Fibroblast of lung (primary cell): Measurements from ENCODE around the gene FHIT. TPM values are rescaled to one million over a fixed set of nuclear protein-coding genes. Genes with fewer than 3 reads are reported as not detected.

Source experiments
- DNase-seq, 2 donors: peaks; one replicate each; pipeline versions ENCODE4 v3.0.0 to v3.0.0-alpha.2; 2010; ENCODE audit warnings: low read depth in 2 of 2
- H2AFZ ChIP-seq: 2 replicates; pipeline ENCODE4 v1.5.1; 2012; ENCODE audit warnings: low read length, control low read depth, inconsistent platforms
- H3K27ac ChIP-seq: 2 replicates; pipeline ENCODE4 v1.5.1; 2011; ENCODE audit warnings: low read length, control low read depth; ENCODE audit not compliant: insufficient read depth
- H3K27me3 ChIP-seq: 2 replicates; pipeline ENCODE4 v1.5.1; 2011; ENCODE audit warnings: mild to moderate bottlenecking, low read length; ENCODE audit not compliant: control insufficient read depth, insufficient read depth
- H3K36me3 ChIP-seq: 2 replicates; pipeline ENCODE4 v1.5.1; 2011; ENCODE audit warnings: low read length; ENCODE audit not compliant: control insufficient read depth, insufficient read depth
- H3K4me1 ChIP-seq: 2 replicates; pipeline ENCODE4 v1.5.1; 2011; ENCODE audit warnings: low read length; ENCODE audit not compliant: control insufficient read depth, insufficient read depth; ENCODE audit errors: extremely low read depth
- H3K4me2 ChIP-seq: 2 replicates; pipeline ENCODE4 v1.5.1; 2011; ENCODE audit warnings: low read length, control low read depth; ENCODE audit not compliant: insufficient read depth; ENCODE audit errors: extremely low read depth
- H3K4me3 ChIP-seq, 4 experiments: fragments of 200-600 bp in 1 of 4; sonication (generic) in 1 of 4; replicated peaks in 1 of 4; 2 replicates each; pipeline ENCODE4 v1.5.1; 2011 to 2016; ENCODE audit warnings: low read length in 4 of 4, low read depth in 3 of 4, mild to moderate bottlenecking in 3 of 4, control low read depth in 2 of 4, inconsistent platforms in 1 of 4, mixed read lengths in 1 of 4; ENCODE audit not compliant: insufficient read depth in 1 of 4; ENCODE audit errors: control extremely low read depth in 1 of 4
- H3K79me2 ChIP-seq: 2 replicates; pipeline ENCODE4 v1.5.1; 2012; ENCODE audit warnings: mild to moderate bottlenecking, low read length, inconsistent platforms; ENCODE audit not compliant: control insufficient read depth, insufficient read depth
- H3K9ac ChIP-seq: 2 replicates; pipeline ENCODE4 v1.5.1; 2011; ENCODE audit warnings: mild to moderate bottlenecking, low read length, control low read depth; ENCODE audit not compliant: insufficient read depth
- H3K9me3 ChIP-seq: 2 replicates; pipeline ENCODE4 v1.5.1; 2012; ENCODE audit warnings: low read depth, low read length; ENCODE audit not compliant: control insufficient read depth, insufficient read depth
- H4K20me1 ChIP-seq: 2 replicates; pipeline ENCODE4 v1.5.1; 2011; ENCODE audit warnings: low read length; ENCODE audit not compliant: control insufficient read depth, insufficient read depth; ENCODE audit errors: extremely low read depth
- CTCF ChIP-seq, 2 donors: IDR thresholded peaks in 1 of 2; conservative IDR thresholded peaks in 1 of 2; 1 replicate in 1 of 2; 2 replicates in 1 of 2; pipeline ENCODE4 v1.5.1; 2011 to 2012; ENCODE audit warnings: low read length in 2 of 2, control low read depth in 1 of 2, inconsistent platforms in 1 of 2, low read depth in 1 of 2, mild to moderate bottlenecking in 1 of 2
- EZH2 ChIP-seq: IDR thresholded peaks from 2 replicates; pipeline ENCODE4 v1.5.1; 2012; ENCODE audit warnings: low read length, control low read depth, mild to moderate bottlenecking; ENCODE audit errors: missing control alignments
- polyA plus RNA-seq, 2 donors: library from polyadenylated mRNA; depleted of rRNA in 1 of 2; stranded (reverse) in 1 of 2; unstranded in 1 of 2; fragments of >200 nt; gene quantifications; 2 replicates each; pipeline ENCODE4 v1.2.1, GENCODE V29; 2011 to 2012; ENCODE audit warnings: missing spikeins in 1 of 2
- total RNA-seq: library from RNA; depleted of rRNA; stranded (reverse); fragments of >200 nt; gene quantifications from 2 replicates; pipeline ENCODE4 v1.2.1, GENCODE V29; 2014

FHIT gene
- total and polyA plus RNA-seq, 2 donors (not counting 1 experiment from before 2014, with no cell fraction given), result 0.79 to 2.1 TPM

GRCh38 chr3:60571511-60571910, 679.7 kb downstream of the FHIT start:
- H2AFZ ChIP-seq, result no peak overlapping the region
- H3K4me3 ChIP-seq, result no peak overlapping the region
- no peaks in the 10 kb centered on the region for H3K79me2 ChIP-seq
- no peaks in the 10 kb centered on the region for H3K36me3 ChIP-seq
- H3K4me2 ChIP-seq, result no peak overlapping the region
- H3K4me1 ChIP-seq, result no peaks in the 10 kb centered on the region
- DNase-seq, result no peak
- H4K20me1 ChIP-seq, result no peaks in the 10 kb centered on the region
- no peaks in the 10 kb centered on the region for H3K9me3 ChIP-seq
- TF ChIP-seq EZH2, result no peak
- TF ChIP-seq CTCF (conservative IDR thresholded peaks at IDR 0.05 in 1 of 2, IDR thresholded peaks at IDR 0.05 in 1 of 2; ENCODE audit: low read depth in 1 of 2, low read length in 2 of 2), result no peak
- no peak overlapping the region for H3K9ac ChIP-seq
- H3K27me3 ChIP-seq, result no peaks in the 10 kb centered on the region
- H3K27ac ChIP-seq, result no peak overlapping the region

- Histone ChIP-seq H4K20me1 (no peaks in the 10 kb centered on the region), H3K79me2 (no peaks in the 10 kb centered on the region), H3K27ac (no peak overlapping the region)
Measured at GRCh38 chr3:60557122-60557521, 694.1 kb downstream of the FHIT start.

GRCh38 chr3:60555686-60556354, 695.4 kb downstream of the FHIT start:
- DNase-seq, result peak; percentile 14 to 88
- Histone ChIP-seq H3K4me2 (no peak overlapping the region), H3K27me3 (no peaks in the 10 kb centered on the region), H3K4me1 (no peaks in the 10 kb centered on the region), H2AFZ (no peak overlapping the region), H3K4me3 (no peak overlapping the region), H3K27ac (no peak overlapping the region), H4K20me1 (no peaks in the 10 kb centered on the region), H3K9me3 (no peaks in the 10 kb centered on the region), H3K36me3 (no peaks in the 10 kb centered on the region), H3K79me2 (no peaks in the 10 kb centered on the region), H3K9ac (no peak overlapping the region)
- TF ChIP-seq EZH2 (no peak), CTCF (conservative IDR thresholded peaks at IDR 0.05 in 1 of 2, IDR thresholded peaks at IDR 0.05 in 1 of 2; ENCODE audit: low read depth in 1 of 2, low read length in 2 of 2) (no peak)

More at GRCh38 chr3:60557122-60557521, 694.1 kb downstream of the FHIT start:
- Histone ChIP-seq H3K4me1 (no peaks in the 10 kb centered on the region), H3K9me3 (no peaks in the 10 kb centered on the region), H3K27me3 (no peaks in the 10 kb centered on the region), H2AFZ (no peak overlapping the region), H3K9ac (no peak overlapping the region), H3K4me3 (no peak overlapping the region), H3K36me3 (no peaks in the 10 kb centered on the region), H3K4me2 (no peak overlapping the region)
- TF ChIP-seq EZH2, result no peak
- TF ChIP-seq CTCF (conservative IDR thresholded peaks at IDR 0.05 in 1 of 2, IDR thresholded peaks at IDR 0.05 in 1 of 2; ENCODE audit: low read depth in 1 of 2, low read length in 2 of 2), result no peak
- DNase-seq, result no peak
